ENCODE results near the gene P2RX1.

The P2RX1 gene

DNA sequence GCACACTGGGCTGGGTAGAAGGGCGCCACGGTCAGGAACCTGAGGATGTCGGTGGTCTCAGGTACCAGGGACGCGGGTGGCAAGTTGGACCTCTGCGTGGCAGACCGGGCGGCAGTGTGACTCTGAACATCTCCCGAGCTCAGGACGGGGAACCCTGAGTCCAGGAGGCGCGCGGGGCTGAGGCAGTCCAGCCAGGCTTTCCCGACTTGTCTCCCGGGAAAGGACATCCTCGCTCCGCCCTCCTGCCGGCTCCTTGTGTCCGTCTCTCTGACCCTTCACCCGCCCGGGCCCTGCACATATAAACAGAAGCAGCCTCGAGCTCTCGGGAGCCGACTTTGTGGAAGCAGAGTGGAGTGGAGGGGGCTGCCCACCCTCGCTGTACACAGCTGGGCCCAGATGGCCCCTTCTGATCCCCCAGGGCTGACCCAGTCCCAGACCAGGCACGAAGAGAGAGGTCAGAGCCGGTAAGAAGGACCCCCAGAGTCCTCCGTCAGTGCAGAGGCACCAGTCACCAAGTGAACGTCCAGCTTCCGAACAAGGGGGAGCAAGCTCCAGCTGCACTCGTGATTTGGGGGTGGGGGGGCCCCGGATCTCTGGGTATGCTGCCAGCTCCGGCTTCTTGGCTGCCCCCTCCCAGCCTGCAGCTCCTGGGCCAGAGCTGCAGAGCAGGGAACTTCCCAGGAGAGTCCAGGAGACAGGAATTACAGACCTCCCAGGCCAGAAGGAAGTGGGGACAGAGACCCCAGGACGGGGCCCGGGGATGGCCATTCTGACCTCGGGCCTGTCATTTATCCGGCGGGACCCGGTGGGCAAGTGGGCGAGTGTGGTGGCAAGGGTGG, 8.5 kb upstream of the P2RX1 start:
- DNase-seq (ENCODE audit: low read depth in 2 of 2), result no peak

GRCh38 chr17:3923466-3924190, 7.4 kb upstream of the P2RX1 start:
- no peak for DNase-seq (ENCODE audit: low read depth in 2 of 2)

- DNase-seq (ENCODE audit: low read depth in 2 of 2), result no peak
Observed at GRCh38 chr17:3922765-3923164, 6.5 kb upstream of the P2RX1 start.

GRCh38 chr17:3921502-3922319, 5.4 kb upstream of the P2RX1 start:
- DNase-seq (ENCODE audit: low read depth in 2 of 2), result no peak

GRCh38 chr17:3921006-3921405, 4.7 kb upstream of the P2RX1 start:
- DNase-seq (ENCODE audit: low read depth in 2 of 2), result no peak

DNA sequence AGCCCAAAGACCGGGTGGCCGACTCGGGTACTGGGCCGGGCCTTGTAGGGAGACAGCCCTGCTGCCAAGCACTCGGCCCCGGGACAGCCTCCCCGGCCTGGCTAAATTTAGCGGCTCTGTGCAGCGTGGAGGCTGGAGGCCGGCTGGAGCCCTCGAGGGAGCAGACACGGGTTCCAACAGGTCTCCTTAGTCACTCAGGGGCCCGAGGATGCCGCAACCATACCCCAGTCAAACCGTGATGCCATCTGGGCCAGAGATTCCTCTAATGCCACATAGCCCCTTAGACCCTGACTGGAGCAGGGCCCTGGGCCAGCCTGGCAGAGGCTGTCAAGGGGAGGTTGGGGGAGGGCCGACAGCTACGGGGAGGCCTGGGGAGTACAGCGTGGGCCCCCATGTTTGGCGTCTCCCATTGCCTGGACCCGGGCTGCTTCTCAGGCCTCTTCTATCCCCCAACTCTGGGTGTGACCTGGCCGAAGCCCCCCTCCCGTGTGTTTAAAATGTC, 2.9 kb upstream of the P2RX1 start:
- DNase-seq (ENCODE audit: low read depth in 2 of 2), result no peak

- no peak for DNase-seq (ENCODE audit: low read depth in 2 of 2)
Observed at GRCh38 chr17:3918372-3919122, 2.3 kb upstream of the P2RX1 start.

DNA sequence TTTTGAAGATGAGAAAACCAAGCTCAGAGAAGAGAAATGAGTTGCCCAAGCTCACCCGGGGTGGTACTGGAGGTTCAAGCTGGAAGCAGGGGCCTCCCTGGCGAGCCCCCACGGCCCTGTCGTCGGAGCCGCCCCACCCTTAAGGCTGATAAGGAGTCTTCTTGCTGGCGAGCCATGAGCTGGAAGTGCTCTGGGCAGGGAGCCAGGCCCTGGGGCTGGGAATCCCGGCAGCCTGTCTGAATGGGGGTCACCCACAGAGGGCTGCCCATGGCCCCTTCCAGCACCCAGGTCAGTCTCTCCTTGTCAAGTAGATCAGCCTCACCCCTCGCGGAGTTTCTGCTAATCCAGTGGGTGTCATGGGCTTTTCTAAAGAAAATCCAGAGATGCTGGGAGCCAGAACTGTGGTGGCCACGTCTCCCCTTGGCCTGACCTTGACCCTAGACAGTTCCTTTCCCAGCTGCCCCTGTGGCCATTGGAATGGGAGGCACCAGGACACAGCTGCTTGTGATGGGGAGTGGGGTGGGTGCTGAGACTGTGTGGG, 1.2 kb upstream of the P2RX1 start:
- DNase-seq (ENCODE audit: low read depth in 2 of 2), result no peak

- no peak for DNase-seq (ENCODE audit: low read depth in 2 of 2)
Observed at GRCh38 chr17:3916825-3917224, 560 bp upstream of the P2RX1 start.

GRCh38 chr17:3915581-3915994, 677 bp downstream of the P2RX1 start:
- no peak for DNase-seq (ENCODE audit: low read depth in 2 of 2)

- DNase-seq (ENCODE audit: low read depth in 2 of 2), result no peak
Observed at GRCh38 chr17:3914312-3914670, 2.0 kb downstream of the P2RX1 start.

GRCh38 chr17:3913531-3914311, 2.5 kb downstream of the P2RX1 start:
- peak; percentile 56 to 65 for DNase-seq (ENCODE audit: low read depth in 2 of 2)

DNA sequence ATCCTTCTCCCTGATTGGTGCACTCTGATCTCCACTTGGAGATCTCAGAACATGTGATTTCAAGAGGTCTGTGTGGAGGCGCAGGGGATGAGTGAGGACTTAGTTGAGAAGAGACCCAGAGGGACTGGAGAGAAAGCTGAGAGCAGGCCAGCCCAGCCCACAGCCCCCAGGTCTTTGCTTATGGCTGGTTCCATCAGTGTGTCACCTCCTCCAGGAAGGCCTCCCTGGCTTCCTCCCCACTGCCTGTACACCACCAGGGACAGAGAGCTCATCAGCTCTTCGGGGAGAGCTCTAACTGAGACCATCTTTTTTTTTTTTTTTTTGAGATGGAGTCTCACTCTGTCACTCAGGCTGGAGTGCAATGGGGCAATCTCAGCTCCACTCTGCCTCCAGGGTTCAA, 3.4 kb downstream of the P2RX1 start:
- no peak for DNase-seq (ENCODE audit: low read depth in 2 of 2)

DNA sequence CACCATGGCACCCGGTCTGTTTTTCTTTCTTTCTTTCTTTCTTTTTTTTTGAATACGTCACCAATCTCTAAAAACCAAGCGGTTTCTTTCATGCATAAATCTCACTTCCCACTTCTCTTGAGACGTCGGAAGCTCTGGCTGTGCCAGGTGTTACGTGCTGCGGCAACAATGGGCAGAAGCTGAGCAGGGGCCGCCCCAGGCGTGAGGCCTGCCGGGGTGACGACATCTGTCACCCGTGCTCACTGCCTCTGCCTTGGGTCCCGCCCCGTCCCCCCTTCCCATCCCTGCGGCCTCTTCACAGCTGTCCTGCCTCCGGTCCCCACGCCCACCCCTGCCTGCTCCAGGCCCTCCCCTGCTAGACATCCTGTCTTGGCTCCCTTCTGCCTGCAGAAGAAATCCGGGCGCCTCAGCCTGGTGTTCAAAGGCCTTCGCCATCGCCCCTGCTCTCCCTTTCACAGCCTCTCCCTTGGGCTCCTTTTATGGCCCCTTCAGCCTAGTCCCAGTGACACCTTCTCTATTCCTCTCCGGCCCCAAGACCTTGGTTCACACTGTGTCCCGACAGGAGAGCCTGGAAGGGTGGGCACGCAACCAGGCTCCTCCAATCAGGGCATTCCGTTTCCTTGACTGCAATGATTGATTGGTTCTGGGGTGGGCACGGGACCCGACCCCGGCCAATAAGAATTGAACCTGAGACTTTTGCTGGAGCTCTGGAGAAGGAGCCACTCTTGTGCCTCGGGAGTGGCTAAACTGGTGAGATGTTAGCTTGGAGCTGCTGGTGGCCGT, 4.8 kb downstream of the P2RX1 start:
- peak in 1 of 2 donors; percentile 16 for DNase-seq (ENCODE audit: low read depth in 2 of 2)

- DNase-seq (ENCODE audit: low read depth in 2 of 2), result no peak
Observed at GRCh38 chr17:3910420-3911270, 5.6 kb downstream of the P2RX1 start.

DNA sequence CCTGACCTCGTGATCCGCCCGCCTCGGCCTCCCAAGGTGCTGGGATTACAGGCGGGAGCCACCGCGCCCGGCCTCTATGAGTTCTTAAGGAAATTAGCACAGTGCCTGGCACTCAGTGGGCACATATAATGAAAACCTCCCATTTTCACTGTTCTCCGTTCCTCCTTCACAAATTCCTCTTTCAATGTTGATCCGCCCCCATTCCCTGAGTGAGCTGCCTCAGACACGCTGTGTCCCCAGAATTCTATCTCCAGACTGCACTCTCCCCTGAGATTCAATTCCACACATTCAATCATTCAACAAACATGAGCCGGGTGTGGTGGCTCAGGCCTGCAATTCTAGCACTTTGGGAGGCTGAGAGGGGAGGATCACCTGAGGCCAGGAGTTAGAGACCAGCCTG, 7.0 kb downstream of the P2RX1 start:
- no peak for DNase-seq (ENCODE audit: low read depth in 2 of 2)

GRCh38 chr17:3907483-3908216, 8.6 kb downstream of the P2RX1 start:
- DNase-seq (ENCODE audit: low read depth in 2 of 2), result no peak

DNA sequence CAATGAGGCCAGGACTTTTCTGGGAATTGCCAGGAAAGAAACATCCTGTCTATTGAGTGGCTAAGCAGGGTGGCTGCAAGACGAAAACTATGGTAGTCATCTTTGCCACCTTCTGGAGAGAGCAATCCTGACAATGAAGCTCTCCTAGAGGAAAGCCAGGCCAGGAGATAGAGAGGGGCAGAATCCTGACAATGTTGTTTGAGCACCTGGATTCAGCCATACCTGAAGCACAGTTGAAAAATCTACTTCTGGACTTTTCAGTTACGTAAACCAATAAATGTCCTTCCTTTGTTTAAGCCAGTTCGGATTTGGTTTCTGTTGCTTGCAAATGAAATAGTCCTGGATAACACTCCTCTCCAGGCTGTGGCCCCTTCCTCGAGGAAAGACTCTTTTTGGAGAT, 9.4 kb downstream of the P2RX1 start:
- no peak for DNase-seq (ENCODE audit: low read depth in 2 of 2)
